ENCODE measurements around the gene HRH1.
"Not testable (repeated sequence)": the region's sequence is repeated elsewhere in the genome, so short reads cannot be mapped to it uniquely, and the experiment has no call there.

- not testable (repeated sequence) for TF ChIP-seq CTCF, EZH2phosphoT487, EZH2 (IDR thresholded peaks at IDR 0.05)
Observed at GRCh38 chr3:11166807-11167400, 12.6 kb downstream of the HRH1 start.
